Thyroid gland (tissue), 4 donors: Measurements from ENCODE around the gene EMILIN1. TPM values are rescaled to one million over a fixed set of nuclear protein-coding genes. Genes with fewer than 3 reads are reported as not detected.
"Not testable (repeated sequence)": the region's sequence is repeated elsewhere in the genome, so short reads cannot be mapped to it uniquely, and the experiment has no call there.

ENCODE experiments used
- DNase-seq, 2 donors: peaks; one replicate each; pipeline ENCODE4 v3.0.0-alpha.2; 2019
- H3K27ac ChIP-seq, 3 donors: fragments of 200-600 bp; sonication (generic); 1 replicate in 2 of 3; 2 replicates in 1 of 3; pipeline ENCODE4 v1.5.1; 2016 to 2019; ENCODE audit warnings: mild to moderate bottlenecking in 1 of 3, moderate library complexity in 1 of 3
- H3K27me3 ChIP-seq: fragments of 200-600 bp; sonication (generic); one replicate; pipeline ENCODE4 v1.5.1; 2019
- H3K36me3 ChIP-seq, 2 donors: fragments of 200-600 bp; sonication (generic); one replicate each; pipeline ENCODE4 v1.5.1; 2016 to 2019
- H3K4me1 ChIP-seq, 2 donors: fragments of 200-600 bp; sonication (generic); one replicate each; pipeline ENCODE4 v1.5.1; 2017 to 2019
- H3K4me3 ChIP-seq, 3 donors: fragments of 200-600 bp; sonication (generic); replicated peaks in 1 of 3; 1 replicate in 2 of 3; 2 replicates in 1 of 3; pipeline ENCODE4 v1.5.1; 2016; ENCODE audit warnings: mild to moderate bottlenecking in 1 of 3
- H3K9me3 ChIP-seq: fragments of 200-600 bp; sonication (generic); one replicate; pipeline ENCODE4 v1.5.1; 2017
- CTCF ChIP-seq, 6 experiments: fragments of 200-600 bp in 3 of 6; fragments of 450-650 bp in 3 of 6; sonication (generic) in 3 of 6; IDR thresholded peaks; one replicate each; pipeline ENCODE4 v1.5.1; 2016 to 2019; ENCODE audit warnings: antibody characterized with exemption in 6 of 6, mild to moderate bottlenecking in 2 of 6, inconsistent platforms in 1 of 6, moderate library complexity in 1 of 6
- POLR2A ChIP-seq, 2 donors: fragments of 450-650 bp; IDR thresholded peaks; one replicate each; pipeline ENCODE4 v1.6.1; 2017; ENCODE audit warnings: antibody characterized with exemption in 2 of 2, mild to moderate bottlenecking in 2 of 2, moderate library complexity in 1 of 2
- WGBS, 2 donors: methylation state at CpG; one replicate each; pipeline ENCODE4 v1.1.5; 2017; 5-methylcytosine and 5-hydroxymethylcytosine counted together
- intact Hi-C: fragments of 100-400 bp; cut with DNase I; formaldehyde crosslinking; loops from one replicate; pipeline ENCODE4 v1.15.1; 2023
- total RNA-seq, 4 donors: library from RNA; depleted of rRNA; stranded (reverse); fragments of >200 nt; gene quantifications; one replicate each; pipeline ENCODE4 v1.2.3, GENCODE V29; 2016

Gene EMILIN1
- total RNA-seq, 4 donors from 2014 or later = 18.6 to 45.4 (median 29.3) TPM

GRCh38 chr2:27118525-27119329 is 40.3 kb downstream of the EMILIN1 start, which contains the start of gene CGREF1:
Gene CGREF1, minus strand, starts transcription at chr2:27119128. Its CDS starts 14,762 bp downstream, at chr2:27104366.
- TF ChIP-seq POLR2A (IDR thresholded peaks at IDR 0.05) = no peak
- no peak for TF ChIP-seq CTCF (IDR thresholded peaks at IDR 0.05)
- Histone ChIP-seq H3K36me3 (no peaks in the 10 kb centered on the region), H3K4me3 (peak within 1 kb of the TSS in 1 of 3 donors; percentile 24), H3K9me3 (no peaks in the 10 kb centered on the region), H3K27me3 (no peaks in the 10 kb centered on the region), H3K4me1 (peaks cover 4 to 15% of the 10 kb centered on the region in 2 donors), H3K27ac (no peak within 1 kb of the TSS)
- WGBS, 2 donors = 9 to 15% methylated on average over 20 to 48 of the region's 84 CpGs
- intact Hi-C loops = no loop called here
- no peak for DNase-seq

GRCh38 chr2:27119330-27119670 is 40.9 kb downstream of the EMILIN1 start:
- 78 to 83% methylated on average over 8 of the region's 8 CpGs for WGBS, 2 donors
- DNase-seq, H3K27ac ChIP-seq, H3K27me3 ChIP-seq, H3K9me3 ChIP-seq, H3K36me3 ChIP-seq, intact Hi-C loops: not testable (repeated sequence)
- H3K4me1 ChIP-seq = peaks cover 4 to 20% of the 10 kb centered on the region in 2 donors
- H3K4me3 ChIP-seq = peak overlapping the region in 1 of 3 donors; percentile 24

GRCh38 chr2:27121906-27122305 is 43.5 kb downstream of the EMILIN1 start:
- intact Hi-C loops = no loop called here
- peaks cover 4 to 20% of the 10 kb centered on the region in 2 donors for H3K4me1 ChIP-seq
- no peaks in the 10 kb centered on the region for H3K36me3 ChIP-seq
- 75 to 81% methylated on average over 2 of the region's 2 CpGs for WGBS, 2 donors
- H3K27ac ChIP-seq = no peak overlapping the region
- H3K4me3 ChIP-seq = no peak overlapping the region
- H3K9me3 ChIP-seq = no peaks in the 10 kb centered on the region
- no peaks in the 10 kb centered on the region for H3K27me3 ChIP-seq
- TF ChIP-seq CTCF (IDR thresholded peaks at IDR 0.05) = no peak
- no peak for TF ChIP-seq POLR2A (IDR thresholded peaks at IDR 0.05)
- DNase-seq = no peak

- Histone ChIP-seq H3K27me3 (no peaks in the 10 kb centered on the region), H3K9me3 (no peaks in the 10 kb centered on the region), H3K4me1 (peaks cover 4 to 20% of the 10 kb centered on the region in 2 donors), H3K4me3 (no peak overlapping the region), H3K36me3 (no peaks in the 10 kb centered on the region), H3K27ac (no peak overlapping the region)
- intact Hi-C loops = no loop called here
- WGBS, 2 donors = 90 to 94% methylated on average over 7 of the region's 7 CpGs
- no peak for DNase-seq
- no peak for TF ChIP-seq CTCF (IDR thresholded peaks at IDR 0.05)
- no peak for TF ChIP-seq POLR2A (IDR thresholded peaks at IDR 0.05)
Observed at GRCh38 chr2:27122791-27123190, 44.4 kb downstream of the EMILIN1 start.

GRCh38 chr2:27123302-27124150 is 45.1 kb downstream of the EMILIN1 start, which contains the start of gene ABHD1:
Gene ABHD1, plus strand, starts transcription at chr2:27123815. Its CDS starts 134 bp downstream, at chr2:27123949.
- Histone ChIP-seq H3K4me1 (peaks cover under 1 to 16% of the 10 kb centered on the region in 2 donors), H3K9me3 (no peaks in the 10 kb centered on the region), H3K4me3 (peak within 1 kb of the TSS in 2 of 3 donors; percentile 19 to 55), H3K36me3 (no peaks in the 10 kb centered on the region), H3K27ac (peak within 1 kb of the TSS in 1 of 3 donors; percentile 3), H3K27me3 (no peaks in the 10 kb centered on the region)
- TF ChIP-seq POLR2A (IDR thresholded peaks at IDR 0.05) (peak in 1 of 2 donors; percentile 33), CTCF (IDR thresholded peaks at IDR 0.05) (no peak)
- WGBS, 2 donors = 7 to 10% methylated on average over 22 to 29 of the region's 47 CpGs
- intact Hi-C loops = no loop called here
- DNase-seq = peak; percentile 65
